ENCODE measurements around the gene DCC.

- TF ChIP-seq CTCF (conservative IDR thresholded peaks at IDR 0.05): no peak
- no peak for TF ChIP-seq ZFX (IDR thresholded peaks at IDR 0.05)
Observed at GRCh38 chr18:52352920-52353319, 12.9 kb downstream of the DCC start.

All from C4-2B (cell line).